ENCODE data around the gene E2F3.

DNA sequence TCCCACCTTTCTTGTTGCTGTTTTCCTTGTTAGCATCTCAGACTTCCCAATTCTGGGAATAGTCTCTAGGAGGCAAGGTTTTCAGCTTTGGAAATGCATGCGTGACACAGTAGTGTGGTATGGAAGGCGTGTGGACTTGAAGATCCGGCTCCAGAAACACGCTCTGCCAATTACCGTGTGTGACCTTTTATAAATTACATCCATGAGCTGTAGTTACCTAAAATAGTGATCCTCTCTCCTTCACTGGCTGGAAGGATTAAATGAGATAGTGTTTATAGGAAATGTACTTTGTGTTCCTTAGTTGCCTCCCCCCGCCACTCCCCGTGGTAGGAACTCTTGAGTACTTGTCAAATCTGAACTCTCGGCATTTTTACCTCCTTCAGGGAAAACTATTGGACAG, 13.0 kb downstream of the E2F3 start:
- TF ChIP-seq, protein P1, sequence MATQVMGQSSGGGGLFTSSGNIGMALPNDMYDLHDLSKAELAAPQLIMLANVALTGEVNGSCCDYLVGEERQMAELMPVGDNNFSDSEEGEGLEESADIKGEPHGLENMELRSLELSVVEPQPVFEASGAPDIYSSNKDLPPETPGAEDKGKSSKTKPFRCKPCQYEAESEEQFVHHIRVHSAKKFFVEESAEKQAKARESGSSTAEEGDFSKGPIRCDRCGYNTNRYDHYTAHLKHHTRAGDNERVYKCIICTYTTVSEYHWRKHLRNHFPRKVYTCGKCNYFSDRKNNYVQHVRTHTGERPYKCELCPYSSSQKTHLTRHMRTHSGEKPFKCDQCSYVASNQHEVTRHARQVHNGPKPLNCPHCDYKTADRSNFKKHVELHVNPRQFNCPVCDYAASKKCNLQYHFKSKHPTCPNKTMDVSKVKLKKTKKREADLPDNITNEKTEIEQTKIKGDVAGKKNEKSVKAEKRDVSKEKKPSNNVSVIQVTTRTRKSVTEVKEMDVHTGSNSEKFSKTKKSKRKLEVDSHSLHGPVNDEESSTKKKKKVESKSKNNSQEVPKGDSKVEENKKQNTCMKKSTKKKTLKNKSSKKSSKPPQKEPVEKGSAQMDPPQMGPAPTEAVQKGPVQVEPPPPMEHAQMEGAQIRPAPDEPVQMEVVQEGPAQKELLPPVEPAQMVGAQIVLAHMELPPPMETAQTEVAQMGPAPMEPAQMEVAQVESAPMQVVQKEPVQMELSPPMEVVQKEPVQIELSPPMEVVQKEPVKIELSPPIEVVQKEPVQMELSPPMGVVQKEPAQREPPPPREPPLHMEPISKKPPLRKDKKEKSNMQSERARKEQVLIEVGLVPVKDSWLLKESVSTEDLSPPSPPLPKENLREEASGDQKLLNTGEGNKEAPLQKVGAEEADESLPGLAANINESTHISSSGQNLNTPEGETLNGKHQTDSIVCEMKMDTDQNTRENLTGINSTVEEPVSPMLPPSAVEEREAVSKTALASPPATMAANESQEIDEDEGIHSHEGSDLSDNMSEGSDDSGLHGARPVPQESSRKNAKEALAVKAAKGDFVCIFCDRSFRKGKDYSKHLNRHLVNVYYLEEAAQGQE (IDR thresholded peaks at IDR 0.05): no peak
- TF ChIP-seq HDAC2 (IDR thresholded peaks at IDR 0.05) (no peak), MAFK (IDR thresholded peaks at IDR 0.05; ENCODE audit: partially characterized antibody) (no peak), CBX2 (IDR thresholded peaks at IDR 0.05; ENCODE audit: borderline replicate concordance, low read depth) (no peak), EP300 (IDR thresholded peaks at IDR 0.05) (no peak)
- TF ChIP-seq, protein P2, sequence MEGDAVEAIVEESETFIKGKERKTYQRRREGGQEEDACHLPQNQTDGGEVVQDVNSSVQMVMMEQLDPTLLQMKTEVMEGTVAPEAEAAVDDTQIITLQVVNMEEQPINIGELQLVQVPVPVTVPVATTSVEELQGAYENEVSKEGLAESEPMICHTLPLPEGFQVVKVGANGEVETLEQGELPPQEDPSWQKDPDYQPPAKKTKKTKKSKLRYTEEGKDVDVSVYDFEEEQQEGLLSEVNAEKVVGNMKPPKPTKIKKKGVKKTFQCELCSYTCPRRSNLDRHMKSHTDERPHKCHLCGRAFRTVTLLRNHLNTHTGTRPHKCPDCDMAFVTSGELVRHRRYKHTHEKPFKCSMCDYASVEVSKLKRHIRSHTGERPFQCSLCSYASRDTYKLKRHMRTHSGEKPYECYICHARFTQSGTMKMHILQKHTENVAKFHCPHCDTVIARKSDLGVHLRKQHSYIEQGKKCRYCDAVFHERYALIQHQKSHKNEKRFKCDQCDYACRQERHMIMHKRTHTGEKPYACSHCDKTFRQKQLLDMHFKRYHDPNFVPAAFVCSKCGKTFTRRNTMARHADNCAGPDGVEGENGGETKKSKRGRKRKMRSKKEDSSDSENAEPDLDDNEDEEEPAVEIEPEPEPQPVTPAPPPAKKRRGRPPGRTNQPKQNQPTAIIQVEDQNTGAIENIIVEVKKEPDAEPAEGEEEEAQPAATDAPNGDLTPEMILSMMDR (IDR thresholded peaks at IDR 0.05): no peak
- TF ChIP-seq, protein P3, sequence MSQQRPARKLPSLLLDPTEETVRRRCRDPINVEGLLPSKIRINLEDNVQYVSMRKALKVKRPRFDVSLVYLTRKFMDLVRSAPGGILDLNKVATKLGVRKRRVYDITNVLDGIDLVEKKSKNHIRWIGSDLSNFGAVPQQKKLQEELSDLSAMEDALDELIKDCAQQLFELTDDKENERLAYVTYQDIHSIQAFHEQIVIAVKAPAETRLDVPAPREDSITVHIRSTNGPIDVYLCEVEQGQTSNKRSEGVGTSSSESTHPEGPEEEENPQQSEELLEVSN (IDR thresholded peaks at IDR 0.05; ENCODE audit: borderline replicate concordance, low read depth): no peak

Measured in A549 (cell line).